Natural killer cell (primary cell): ENCODE data around the gene LMO3. TPM values are rescaled to one million over a fixed set of nuclear protein-coding genes. Genes with fewer than 3 reads are reported as not detected.

Experiments used
- ATAC-seq, 3 donors: fragments of 150-1000 bp in 2 of 3; fragments of 200-7000 bp in 1 of 3; cut with Tn5 transposase; 1 replicate in 1 of 3; 2 replicates in 2 of 3; pipeline ENCODE4 v1.10.0; 2021; ENCODE audit warnings: mild to moderate bottlenecking in 2 of 3, moderate library complexity in 2 of 3
- DNase-seq, 2 donors: peaks; one replicate each; pipeline versions ENCODE4 v3.0.0 to v3.0.0-alpha.2; 2013 to 2021; ENCODE audit warnings: mixed read lengths in 1 of 2
- H3K27ac ChIP-seq: one replicate; pipeline ENCODE4 v1.5.1; 2013; ENCODE audit warnings: mild to moderate bottlenecking, low read length
- H3K27me3 ChIP-seq: one replicate; pipeline ENCODE4 v1.6.1; 2013; ENCODE audit warnings: low read length; ENCODE audit not compliant: control insufficient read depth, insufficient read depth
- H3K36me3 ChIP-seq: one replicate; pipeline ENCODE4 v1.6.1; 2013; ENCODE audit warnings: low read length; ENCODE audit not compliant: control insufficient read depth, insufficient read depth
- H3K4me1 ChIP-seq: one replicate; pipeline ENCODE4 v1.6.1; 2013; ENCODE audit warnings: low read length; ENCODE audit not compliant: control insufficient read depth, insufficient read depth
- H3K4me3 ChIP-seq: one replicate; pipeline ENCODE4 v1.5.1; 2013; ENCODE audit warnings: low read length
- H3K9me3 ChIP-seq: one replicate; pipeline ENCODE4 v1.6.1; 2013; ENCODE audit warnings: low read length; ENCODE audit not compliant: control insufficient read depth, insufficient read depth
- H3K27ac Mint-ChIP-seq, 2 donors: one replicate each; pipeline ENCODE4 v1.8.0; 2022; ENCODE audit warnings: mild to moderate bottlenecking in 2 of 2, mixed read lengths in 2 of 2, moderate library complexity in 1 of 2
- H3K27me3 Mint-ChIP-seq, 2 donors: one replicate each; pipeline ENCODE4 v1.8.0; 2022; ENCODE audit warnings: low read depth in 2 of 2, mixed read lengths in 2 of 2
- H3K36me3 Mint-ChIP-seq: one replicate; pipeline ENCODE4 v1.8.0; 2022; ENCODE audit warnings: mixed read lengths
- H3K4me1 Mint-ChIP-seq, 2 donors: one replicate each; pipeline ENCODE4 v1.8.0; 2022; ENCODE audit warnings: mixed read lengths in 2 of 2
- H3K4me3 Mint-ChIP-seq: one replicate; pipeline ENCODE4 v1.8.0; 2022; ENCODE audit warnings: mild to moderate bottlenecking, moderate library complexity, mixed read lengths
- H3K9me3 Mint-ChIP-seq, 2 donors: one replicate each; pipeline ENCODE4 v1.8.0; 2022; ENCODE audit warnings: mixed read lengths in 2 of 2
- CTCF ChIP-seq: fragments of 200-600 bp; IDR thresholded peaks from one replicate; pipeline ENCODE4 v1.8.0; 2022; ENCODE audit warnings: antibody characterized with exemption
- WGBS: methylation state at CpG from one replicate; pipeline ENCODE4 v1.1.7; 2013; ENCODE audit warnings: missing lambda C conversion rate; ENCODE audit not compliant: insufficient coverage; 5-methylcytosine and 5-hydroxymethylcytosine counted together
- intact Hi-C: fragments of 100-400 bp; cut with micrococcal nuclease; formaldehyde crosslinking; loops from one replicate; pipeline ENCODE4 v1.14.2; 2022
- total RNA-seq, 4 donors: library from RNA; stranded (reverse); fragments of 120-200 nt in 1 of 4; gene quantifications; one replicate each; pipeline versions ENCODE4 v1.2.3 to v1.2.4, GENCODE V29; 2013 to 2022

LMO3 gene
- total RNA-seq, 3 donors from 2014 or later (not counting 1 experiment from before 2014, with no cell fraction given): not detected

GRCh38 chr12:16573398-16574077 lies 32.4 kb downstream of the LMO3 start:
- no peaks in the 10 kb centered on the region for H3K27me3 Mint-ChIP-seq
- no peaks in the 10 kb centered on the region for H3K36me3 Mint-ChIP-seq
- Histone ChIP-seq H3K4me3 (no peak overlapping the region), H3K9me3 (no peaks in the 10 kb centered on the region), H3K27ac (no peak overlapping the region), H3K27me3 (no peaks in the 10 kb centered on the region), H3K36me3 (no peaks in the 10 kb centered on the region), H3K4me1 (no peaks in the 10 kb centered on the region)
- ATAC-seq (no peak), DNase-seq (no peak)
- intact Hi-C loops: no loop called here
- WGBS: 56% methylated on average over 21 of the region's 21 CpGs
- no peak overlapping the region for H3K27ac Mint-ChIP-seq
- no peaks in the 10 kb centered on the region for H3K4me1 Mint-ChIP-seq
- H3K4me3 Mint-ChIP-seq: no peak overlapping the region
- peaks cover 13 to 14% of the 10 kb centered on the region in 2 donors for H3K9me3 Mint-ChIP-seq
- TF ChIP-seq CTCF: no peak

- Histone ChIP-seq H3K4me3 (no peak overlapping the region), H3K4me1 (no peaks in the 10 kb centered on the region), H3K27me3 (no peaks in the 10 kb centered on the region), H3K27ac (no peak overlapping the region), H3K9me3 (no peaks in the 10 kb centered on the region), H3K36me3 (no peaks in the 10 kb centered on the region)
- TF ChIP-seq CTCF: no peak
- DNase-seq (no peak), ATAC-seq (no peak)
- Mint-ChIP-seq H3K27ac (no peak overlapping the region), H3K36me3 (no peaks in the 10 kb centered on the region), H3K4me3 (no peak overlapping the region), H3K9me3 (peaks cover 5 to 10% of the 10 kb centered on the region in 2 donors), H3K27me3 (no peaks in the 10 kb centered on the region), H3K4me1 (no peaks in the 10 kb centered on the region)
- WGBS: 67% methylated on average over 1 of the region's 1 CpG
- intact Hi-C loops: no loop called here
These were observed 37.1 kb downstream of the LMO3 start for GRCh38 chr12:16568873-16569272.

- no peak for DNase-seq
- Mint-ChIP-seq H3K36me3 (no peaks in the 10 kb centered on the region), H3K27ac (no peak overlapping the region), H3K4me3 (no peak overlapping the region), H3K27me3 (no peaks in the 10 kb centered on the region), H3K4me1 (no peaks in the 10 kb centered on the region), H3K9me3 (peaks cover 8 to 11% of the 10 kb centered on the region in 2 donors)
- Histone ChIP-seq H3K36me3 (no peaks in the 10 kb centered on the region), H3K27me3 (no peaks in the 10 kb centered on the region), H3K4me3 (no peak overlapping the region), H3K9me3 (no peaks in the 10 kb centered on the region), H3K4me1 (no peaks in the 10 kb centered on the region), H3K27ac (no peak overlapping the region)
- intact Hi-C loops: no loop called here
- WGBS: 53% methylated on average over 1 of the region's 1 CpG
- TF ChIP-seq CTCF: no peak
- no peak for ATAC-seq
These were observed 41.3 kb downstream of the LMO3 start for GRCh38 chr12:16564675-16565074.

GRCh38 chr12:16563504-16563903 lies 42.5 kb downstream of the LMO3 start:
- DNase-seq: no peak
- H3K27ac Mint-ChIP-seq: no peak overlapping the region
- H3K4me1 Mint-ChIP-seq: no peaks in the 10 kb centered on the region
- WGBS: no CpG with 5 or more reads among the region's 3 CpGs
- Histone ChIP-seq H3K27me3 (no peaks in the 10 kb centered on the region), H3K27ac (no peak overlapping the region), H3K36me3 (no peaks in the 10 kb centered on the region), H3K4me1 (no peaks in the 10 kb centered on the region), H3K9me3 (no peaks in the 10 kb centered on the region), H3K4me3 (no peak overlapping the region)
- H3K27me3 Mint-ChIP-seq: no peaks in the 10 kb centered on the region
- ATAC-seq: no peak
- H3K4me3 Mint-ChIP-seq: no peak overlapping the region
- peaks cover 6 to 11% of the 10 kb centered on the region in 2 donors for H3K9me3 Mint-ChIP-seq
- no peaks in the 10 kb centered on the region for H3K36me3 Mint-ChIP-seq
- intact Hi-C loops: no loop called here
- no peak for TF ChIP-seq CTCF
